Stimulated activated CD4-positive, alpha-beta T cell treated with anti-CD3 and anti-CD28 coated beads, TNF-alpha, amount 100 ng/mL, for 4 hours (primary cell): ENCODE data around the gene GFRA1.

Experiments used
- DNase-seq, 3 experiments: peaks; one replicate each; pipeline ENCODE4 v3.0.0-alpha.2; 2020; ENCODE audit warnings: low read depth in 3 of 3

Gene GFRA1

GRCh38 chr10:116030576-116030975 is 242.4 kb downstream of the GFRA1 start:
- DNase-seq, result no peak

GRCh38 chr10:116029826-116030225 is 243.2 kb downstream of the GFRA1 start:
- DNase-seq, result no peak

GRCh38 chr10:116027355-116027754 is 245.7 kb downstream of the GFRA1 start:
- DNase-seq, result no peak

GRCh38 chr10:116026725-116027124 is 246.3 kb downstream of the GFRA1 start:
- no peak for DNase-seq

DNA sequence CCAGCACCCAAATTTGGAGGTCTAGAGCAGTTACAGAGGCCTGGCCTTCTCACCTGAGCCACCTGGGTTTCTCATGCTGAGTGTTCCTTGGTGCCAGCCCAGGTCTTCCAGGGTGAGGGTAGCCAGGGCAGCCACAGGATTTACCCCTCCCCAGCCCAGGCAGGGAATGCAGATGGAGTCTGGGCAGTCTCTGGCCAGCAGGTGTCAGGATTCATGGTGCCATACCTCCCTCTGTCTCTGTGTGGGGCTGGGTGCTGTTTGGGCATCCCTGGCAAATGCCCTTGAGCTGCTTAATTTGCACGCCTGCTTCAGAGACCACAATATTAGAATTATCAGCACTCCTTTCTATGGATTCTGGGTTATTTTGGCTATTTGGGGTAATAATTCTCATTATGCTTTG is 246.7 kb downstream of the GFRA1 start:
- no peak for DNase-seq

DNA sequence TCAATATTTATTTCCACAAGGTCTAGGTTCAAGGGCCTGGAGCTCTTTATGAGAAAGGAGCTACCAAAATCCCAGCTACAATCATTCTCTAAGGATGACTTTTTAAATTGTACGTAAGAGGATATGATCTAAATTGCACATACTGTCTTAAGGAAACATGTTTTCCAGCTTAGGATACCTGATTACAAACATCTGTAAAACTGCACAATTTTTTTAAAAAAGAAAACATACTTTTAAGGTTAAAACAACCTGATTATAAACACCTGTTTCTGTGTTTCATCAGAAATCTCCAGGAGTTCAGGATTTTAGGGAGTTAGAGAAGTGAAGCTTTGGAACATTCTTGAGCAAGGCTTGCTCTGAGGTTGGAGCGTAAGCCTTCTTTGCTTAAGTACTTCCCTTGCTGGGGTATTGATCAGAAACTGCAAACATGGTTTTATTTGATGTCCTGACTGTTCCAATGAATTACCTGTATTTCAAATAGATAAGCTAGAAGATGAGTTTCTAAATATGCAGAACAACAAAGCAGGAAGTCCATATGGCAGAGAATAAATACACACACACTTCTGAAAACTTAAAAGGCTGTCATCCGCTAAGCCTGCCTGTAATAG is 248.6 kb downstream of the GFRA1 start:
- DNase-seq, result no peak

DNA sequence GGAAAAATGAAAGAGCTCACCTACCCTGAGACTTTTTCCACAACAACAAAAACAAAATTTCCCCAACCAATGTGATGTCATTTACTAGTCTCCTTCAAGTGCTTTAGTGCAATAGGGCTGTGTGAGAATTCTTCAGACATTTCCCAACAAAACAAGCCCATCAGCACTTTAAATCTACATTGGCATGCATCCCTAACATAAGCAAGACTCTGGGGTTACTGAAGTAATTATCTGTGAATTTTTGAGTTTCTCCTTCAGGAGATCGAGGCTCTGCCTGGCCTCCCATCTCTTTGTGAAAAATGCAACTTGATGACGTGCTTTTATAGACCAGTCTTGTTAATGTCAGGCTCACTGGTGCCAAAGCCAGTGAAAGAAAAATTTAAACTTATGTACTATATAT is 255.6 kb downstream of the GFRA1 start:
- no peak for DNase-seq

DNA sequence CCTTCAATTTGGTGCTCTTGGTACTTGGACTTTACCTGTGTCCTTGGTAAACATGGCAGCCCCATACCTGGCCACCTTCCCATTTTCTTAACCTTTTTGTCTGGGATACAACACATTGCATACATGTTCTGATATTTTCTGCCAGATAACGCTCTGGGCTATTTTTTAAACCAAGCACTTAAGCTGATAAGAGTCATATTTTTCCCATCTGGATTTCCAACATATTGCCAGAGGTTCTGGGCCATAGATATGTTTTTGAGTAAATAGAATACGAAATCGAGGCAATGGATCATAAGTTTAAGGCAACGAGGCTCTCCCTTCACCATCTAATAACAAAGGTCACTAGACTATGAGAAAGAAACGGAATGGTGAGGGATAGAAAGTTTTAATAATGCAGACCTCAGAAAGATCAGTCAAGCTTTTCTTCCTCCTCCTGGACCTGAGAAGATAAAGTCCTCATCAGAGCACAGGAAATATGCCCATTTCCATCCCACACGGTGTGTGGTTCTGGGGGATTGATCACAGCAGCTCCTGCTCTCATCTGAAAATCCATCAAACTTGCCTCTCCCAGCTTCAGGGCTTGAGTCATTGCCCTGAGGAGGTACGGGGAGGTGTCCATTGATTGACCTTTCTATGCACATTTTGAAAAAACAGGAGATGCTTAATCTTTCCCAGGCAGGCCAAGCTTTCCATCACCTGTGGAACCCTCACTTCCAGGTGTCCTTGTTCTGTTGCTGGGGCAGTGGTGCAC is 257.2 kb downstream of the GFRA1 start:
- DNase-seq, result no peak

DNA sequence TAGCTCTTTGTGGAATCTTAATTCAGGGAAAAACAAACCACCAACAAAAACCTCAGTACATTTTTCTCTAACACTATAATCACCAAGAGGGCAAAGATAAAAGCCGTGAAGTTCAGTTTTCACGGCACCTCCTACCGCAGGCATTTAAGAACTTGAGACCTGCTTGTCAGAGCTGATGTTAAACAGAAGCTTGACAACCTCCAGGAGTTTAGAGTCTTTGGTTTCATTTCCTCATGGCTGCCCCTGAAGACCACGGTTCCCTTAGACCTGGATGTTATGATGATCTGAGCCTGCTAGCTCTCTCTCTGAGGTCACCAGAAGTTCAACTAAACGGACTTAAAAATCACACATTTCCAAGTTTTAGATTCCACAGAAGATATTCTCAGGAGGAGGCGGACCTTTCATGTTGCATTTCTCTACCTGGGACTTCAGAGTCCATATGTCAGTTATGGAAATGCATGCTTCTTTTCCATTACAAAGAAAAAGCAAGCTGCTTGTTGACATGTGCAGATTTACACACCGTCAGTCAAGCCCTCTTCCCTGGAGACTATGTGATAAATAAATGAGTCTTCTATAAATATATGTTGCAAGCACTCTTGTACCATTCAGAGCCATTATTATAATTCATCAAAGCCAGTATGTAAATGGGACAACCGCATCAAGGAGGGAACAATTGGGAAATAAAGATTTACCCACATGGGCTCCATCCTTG is 258.0 kb downstream of the GFRA1 start:
- DNase-seq, result no peak

DNA sequence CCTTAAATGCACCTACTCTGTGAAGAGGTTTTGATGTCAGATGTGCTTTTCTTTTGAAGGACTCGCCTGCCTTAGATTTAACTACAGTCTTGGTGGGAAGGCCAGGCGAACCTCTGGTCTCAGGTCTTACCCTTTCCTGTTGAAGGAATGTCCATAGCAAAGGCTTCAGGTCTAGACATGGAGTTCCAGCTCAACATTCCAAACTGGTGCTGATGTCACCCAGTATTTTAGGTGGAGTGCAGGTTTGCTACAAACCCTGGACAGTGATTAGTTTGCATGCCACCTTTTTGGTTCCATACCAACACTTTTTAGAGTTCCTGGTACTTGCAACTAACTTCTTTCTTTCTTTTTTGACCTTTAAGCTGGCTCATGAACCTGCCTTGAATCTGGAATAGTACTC is 258.7 kb downstream of the GFRA1 start:
- no peak for DNase-seq

DNA sequence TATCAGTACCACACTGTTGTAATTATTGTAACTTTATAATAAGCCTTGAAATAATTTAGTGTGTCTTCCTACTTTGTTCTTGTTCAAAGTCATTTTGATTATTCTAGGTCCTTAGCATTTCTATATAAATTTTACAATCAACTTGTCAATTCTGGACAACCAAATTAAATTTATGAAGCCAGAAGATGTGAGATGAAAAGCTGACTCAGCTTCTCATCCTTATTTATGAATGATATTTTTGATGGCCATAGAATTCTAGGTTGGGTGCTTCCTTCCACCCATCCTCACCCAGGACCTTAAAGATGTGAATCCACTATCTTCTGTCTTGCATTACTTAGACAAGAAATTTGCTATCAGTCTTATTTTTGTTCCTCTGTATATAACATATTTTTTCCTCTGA is 261.1 kb downstream of the GFRA1 start:
- DNase-seq, result no peak

DNA sequence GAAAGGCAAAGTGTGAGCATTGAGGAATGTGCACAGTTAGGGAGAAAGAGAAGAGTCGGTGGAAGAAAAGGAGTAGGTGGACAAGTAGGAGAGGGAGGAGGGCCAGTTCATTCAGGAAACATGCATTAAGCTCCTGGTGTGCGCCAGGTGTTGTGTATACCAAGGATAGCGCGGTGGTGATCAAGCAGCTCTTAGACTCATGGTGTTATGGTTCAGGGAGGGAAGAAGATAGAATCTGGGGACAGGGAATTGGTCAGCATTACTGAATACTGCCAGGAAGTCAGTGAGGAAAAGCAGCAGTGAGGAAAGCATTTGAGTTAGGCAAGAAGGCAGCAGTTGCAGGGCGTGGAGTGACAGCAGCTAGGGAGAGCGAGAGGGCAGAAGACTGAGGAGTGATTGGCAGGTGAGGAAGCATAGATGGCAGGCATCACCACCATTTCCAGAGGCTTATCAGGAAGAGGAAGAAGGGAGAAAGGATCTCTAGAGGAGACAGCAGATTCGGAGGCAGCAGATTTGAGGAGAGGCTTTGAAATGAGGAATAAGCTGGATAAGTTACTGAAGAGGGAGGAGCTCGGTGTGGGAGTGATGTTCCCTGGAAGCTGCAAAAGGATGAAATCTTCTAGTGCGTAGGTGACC is 265.6 kb downstream of the GFRA1 start:
- DNase-seq, result no peak
